B cell (primary cell): Measurements from ENCODE around the gene ST6GALNAC2. TPM values are rescaled to one million over a fixed set of nuclear protein-coding genes. Genes with fewer than 3 reads are reported as not detected.
A peak's percentile ranks its signal among the peaks of the same experiment; 100 is the strongest.
"Not testable (repeated sequence)": the region's sequence is repeated elsewhere in the genome, so short reads cannot be mapped to it uniquely, and the experiment has no call there.

Experiments
- ATAC-seq: fragments of 200-7000 bp; cut with Tn5 transposase; one replicate; pipeline ENCODE4 v1.10.0; 2021; ENCODE audit warnings: low read depth, mild to moderate bottlenecking, moderate number of reproducible peaks, moderate library complexity
- CTCF ChIA-PET: fragments of 350-600 bp; sonication (Branson Sonifier 250); formaldehyde crosslinking; loops from one replicate; lab custom pipeline; 2021; ENCODE audit warnings: antibody characterized with exemption, inconsistent platforms; lab: Charles Lee
- POLR2A ChIA-PET: fragments of 350-600 bp; sonication (Branson Sonifier 250); formaldehyde crosslinking; loops from one replicate; lab custom pipeline; 2021; ENCODE audit warnings: antibody characterized with exemption; lab: Charles Lee
- DNase-seq: peaks from one replicate; pipeline ENCODE4 v3.0.0; 2013
- H2AFZ ChIP-seq: 2 replicates; pipeline ENCODE4 v1.6.1; 2012; ENCODE audit warnings: mild to moderate bottlenecking, low read depth, low read length; ENCODE audit not compliant: insufficient read depth, poor library complexity, severe bottlenecking
- H3K27ac ChIP-seq, 2 donors: 1 replicate in 1 of 2; 2 replicates in 1 of 2; pipeline ENCODE4 v1.5.1; 2012 to 2013; ENCODE audit warnings: low read length in 2 of 2, mild to moderate bottlenecking in 2 of 2, moderate library complexity in 1 of 2
- H3K27me3 ChIP-seq, 4 experiments: fragments of 200-600 bp in 1 of 4; sonication (generic) in 1 of 4; replicated peaks in 1 of 4; 1 replicate in 2 of 4; 2 replicates in 2 of 4; pipeline versions ENCODE4 v1.6.1 to v1.7.0; 2013 to 2016; ENCODE audit warnings: low read length in 3 of 4, mild to moderate bottlenecking in 2 of 4, mixed read lengths in 1 of 4, moderate library complexity in 1 of 4; ENCODE audit not compliant: insufficient read depth in 4 of 4, control insufficient read depth in 3 of 4; ENCODE audit errors: control extremely low read depth in 1 of 4
- H3K36me3 ChIP-seq, 2 experiments: replicated peaks in 1 of 2; 1 replicate in 1 of 2; 2 replicates in 1 of 2; pipeline versions ENCODE4 v1.6.1 to v1.7.1; 2013; ENCODE audit warnings: low read length in 1 of 2; ENCODE audit not compliant: insufficient read depth in 2 of 2, control insufficient read depth in 1 of 2; ENCODE audit errors: control extremely low read depth in 1 of 2, extremely low read depth in 1 of 2
- H3K4me1 ChIP-seq, 2 donors: fragments of 200-600 bp in 1 of 2; sonication (generic) in 1 of 2; 1 replicate in 1 of 2; 2 replicates in 1 of 2; pipeline versions ENCODE4 v1.5.1 to v1.6.1; 2013 to 2017; ENCODE audit warnings: low read length in 2 of 2; ENCODE audit not compliant: control insufficient read depth in 2 of 2, insufficient read depth in 2 of 2
- H3K4me2 ChIP-seq: replicated peaks from 2 replicates; pipeline ENCODE3; 2012; ENCODE audit warnings: mild to moderate bottlenecking, low read depth, low read length; ENCODE audit not compliant: poor library complexity, severe bottlenecking
- H3K4me3 ChIP-seq, 5 experiments: fragments of 200-600 bp in 1 of 5; sonication (generic) in 1 of 5; 1 replicate in 3 of 5; 2 replicates in 2 of 5; pipeline versions ENCODE4 v1.5.1 to v1.7.0; 2011 to 2016; ENCODE audit warnings: low read length in 4 of 5, mild to moderate bottlenecking in 4 of 5, low read depth in 2 of 5, control low read depth in 1 of 5, moderate library complexity in 1 of 5; ENCODE audit not compliant: insufficient read depth in 1 of 5; ENCODE audit errors: control extremely low read depth in 1 of 5, extremely low read depth in 1 of 5
- H3K79me2 ChIP-seq: fragments of 200-600 bp; sonication (generic); one replicate; pipeline ENCODE4 v1.6.0; 2016; ENCODE audit warnings: low read length; ENCODE audit not compliant: control insufficient read depth, insufficient read depth
- H3K9ac ChIP-seq: fragments of 200-600 bp; sonication (generic); 2 replicates; pipeline ENCODE4 v1.6.1; 2017; ENCODE audit warnings: mild to moderate bottlenecking, low read length, moderate library complexity
- H3K9me3 ChIP-seq, 3 donors: one replicate each; pipeline versions ENCODE4 v1.6.1 to v1.7.1; 2013; ENCODE audit warnings: low read length in 2 of 3; ENCODE audit not compliant: control insufficient read depth in 2 of 3, insufficient read depth in 1 of 3; ENCODE audit errors: control extremely low read depth in 1 of 3
- H4K20me1 ChIP-seq: 2 replicates; pipeline ENCODE4 v1.6.0; 2012; ENCODE audit warnings: mild to moderate bottlenecking, low read length; ENCODE audit not compliant: insufficient read depth, control insufficient read depth, poor library complexity, severe bottlenecking
- H3K27ac Mint-ChIP-seq: one replicate; pipeline ENCODE4 v1.8.0; 2021; ENCODE audit warnings: mixed read lengths
- H3K27me3 Mint-ChIP-seq: one replicate; pipeline ENCODE4 v1.8.0; 2021; ENCODE audit warnings: mixed read lengths
- H3K4me1 Mint-ChIP-seq: one replicate; pipeline ENCODE4 v1.8.0; 2021; ENCODE audit warnings: mixed read lengths
- H3K4me3 Mint-ChIP-seq: one replicate; pipeline ENCODE4 v1.8.0; 2021; ENCODE audit warnings: mixed read lengths
- H3K9me3 Mint-ChIP-seq: one replicate; pipeline ENCODE4 v1.8.0; 2022; ENCODE audit warnings: mixed read lengths; ENCODE audit not compliant: insufficient read depth
- EZH2 ChIP-seq: IDR thresholded peaks from 2 replicates; pipeline ENCODE4 v1.6.1; 2012; ENCODE audit warnings: borderline replicate concordance, low read depth, mild to moderate bottlenecking, moderate library complexity, low read length; ENCODE audit not compliant: insufficient read depth, poor library complexity, severe bottlenecking
- WGBS: methylation state at CpG from one replicate; pipeline ENCODE4 v1.1.5; 2013; ENCODE audit warnings: missing lambda C conversion rate; ENCODE audit not compliant: insufficient coverage; 5-methylcytosine and 5-hydroxymethylcytosine counted together
- intact Hi-C: fragments of 100-400 bp; cut with micrococcal nuclease; formaldehyde crosslinking; loops from one replicate; pipeline ENCODE4 v1.10.0; 2022
- polyA plus RNA-seq: library from polyadenylated mRNA; depleted of rRNA; stranded (reverse); fragments of >200 nt; gene quantifications from 2 replicates; pipeline ENCODE4 v1.2.3, GENCODE V29; 2012
- total RNA-seq, 2 donors: library from RNA; stranded (reverse); fragments of 120-200 nt in 1 of 2; gene quantifications; 1 replicate in 1 of 2; 2 replicates in 1 of 2; pipeline versions ENCODE4 v1.2.3 to v1.2.4, GENCODE V29; 2013 to 2022
- TF ChIP-seq, protein P1 (sequence below): fragments of 200-600 bp; IDR thresholded peaks from one replicate; pipeline ENCODE4 v1.8.0; 2022; ENCODE audit warnings: antibody characterized with exemption, mild to moderate bottlenecking

ST6GALNAC2 gene
- total and polyA plus RNA-seq, 2 donors (not counting 1 experiment from before 2014, with no cell fraction given) = 0.58 to 2.7 TPM

DNA sequence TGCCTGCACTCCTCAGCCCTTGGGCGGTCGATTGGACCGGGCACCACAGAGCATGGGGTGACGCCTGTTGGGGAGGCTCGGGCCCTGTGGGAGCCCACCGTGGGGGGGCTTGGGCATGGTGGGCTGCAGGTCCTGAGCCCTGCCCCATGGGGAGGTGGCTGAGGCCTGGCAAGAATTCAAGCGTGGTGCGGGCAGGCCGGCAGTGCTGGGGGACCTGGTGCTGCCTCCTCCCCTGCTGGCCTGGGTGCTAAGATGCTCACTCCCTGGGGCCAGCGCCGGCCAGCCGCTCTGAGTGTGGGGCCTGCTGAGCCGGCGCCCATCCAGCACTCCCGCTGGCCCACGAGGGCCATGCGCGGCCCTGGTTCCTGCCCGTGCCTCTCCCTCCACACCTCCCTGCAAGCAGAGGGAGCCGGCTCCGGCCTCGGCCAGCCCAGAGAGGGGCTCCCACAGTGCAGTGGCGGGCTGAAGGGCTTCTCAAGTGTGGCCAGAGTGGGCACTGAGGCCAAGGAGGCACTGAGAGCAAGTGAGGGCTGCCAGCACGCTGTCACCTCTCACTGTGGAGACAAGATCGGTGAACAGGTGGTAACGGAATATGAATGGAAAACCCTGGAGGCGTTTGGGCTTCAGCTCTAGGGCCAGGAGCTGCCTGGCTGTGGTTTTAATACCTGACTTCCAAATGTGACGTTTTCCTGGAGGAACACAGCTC, 29.4 kb upstream of the ST6GALNAC2 start:
- peaks cover 12% of the 10 kb centered on the region for H3K4me1 Mint-ChIP-seq
- CTCF ChIA-PET = interaction anchor here (0.5 to 6.6 kb wide), 5 partner anchors 9 to 310 kb away, joined by 3 to 38 read pairs (median 4); partner anchors contain the start of gene ST6GALNAC2
- peaks cover 4 to 5% of the 10 kb centered on the region in 2 donors for H3K4me1 ChIP-seq
- H2AFZ ChIP-seq = no peak overlapping the region
- peaks cover 0 to 9% (median 0%) of the 10 kb centered on the region in 3 donors for H3K9me3 ChIP-seq
- no peaks in the 10 kb centered on the region for H3K27me3 ChIP-seq
- no peak overlapping the region for H3K4me3 ChIP-seq
- H3K9ac ChIP-seq = no peak overlapping the region
- intact Hi-C loops = no loop called here
- no peaks in the 10 kb centered on the region for H4K20me1 ChIP-seq
- POLR2A ChIA-PET = no interaction called here
- no peaks in the 10 kb centered on the region for H3K9me3 Mint-ChIP-seq
- H3K27ac ChIP-seq = no peak overlapping the region
- no peaks in the 10 kb centered on the region for H3K79me2 ChIP-seq
- DNase-seq (no peak), ATAC-seq (no peak)
- H3K4me2 ChIP-seq = no peak overlapping the region
- TF ChIP-seq, protein P1, sequence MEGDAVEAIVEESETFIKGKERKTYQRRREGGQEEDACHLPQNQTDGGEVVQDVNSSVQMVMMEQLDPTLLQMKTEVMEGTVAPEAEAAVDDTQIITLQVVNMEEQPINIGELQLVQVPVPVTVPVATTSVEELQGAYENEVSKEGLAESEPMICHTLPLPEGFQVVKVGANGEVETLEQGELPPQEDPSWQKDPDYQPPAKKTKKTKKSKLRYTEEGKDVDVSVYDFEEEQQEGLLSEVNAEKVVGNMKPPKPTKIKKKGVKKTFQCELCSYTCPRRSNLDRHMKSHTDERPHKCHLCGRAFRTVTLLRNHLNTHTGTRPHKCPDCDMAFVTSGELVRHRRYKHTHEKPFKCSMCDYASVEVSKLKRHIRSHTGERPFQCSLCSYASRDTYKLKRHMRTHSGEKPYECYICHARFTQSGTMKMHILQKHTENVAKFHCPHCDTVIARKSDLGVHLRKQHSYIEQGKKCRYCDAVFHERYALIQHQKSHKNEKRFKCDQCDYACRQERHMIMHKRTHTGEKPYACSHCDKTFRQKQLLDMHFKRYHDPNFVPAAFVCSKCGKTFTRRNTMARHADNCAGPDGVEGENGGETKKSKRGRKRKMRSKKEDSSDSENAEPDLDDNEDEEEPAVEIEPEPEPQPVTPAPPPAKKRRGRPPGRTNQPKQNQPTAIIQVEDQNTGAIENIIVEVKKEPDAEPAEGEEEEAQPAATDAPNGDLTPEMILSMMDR = no peak
- no peak for TF ChIP-seq EZH2
- no peaks in the 10 kb centered on the region for H3K36me3 ChIP-seq
- 94% methylated on average over 19 of the region's 28 CpGs for WGBS
- peaks cover 11% of the 10 kb centered on the region for H3K27me3 Mint-ChIP-seq
- no peak overlapping the region for H3K27ac Mint-ChIP-seq
- H3K4me3 Mint-ChIP-seq = no peak overlapping the region

DNA sequence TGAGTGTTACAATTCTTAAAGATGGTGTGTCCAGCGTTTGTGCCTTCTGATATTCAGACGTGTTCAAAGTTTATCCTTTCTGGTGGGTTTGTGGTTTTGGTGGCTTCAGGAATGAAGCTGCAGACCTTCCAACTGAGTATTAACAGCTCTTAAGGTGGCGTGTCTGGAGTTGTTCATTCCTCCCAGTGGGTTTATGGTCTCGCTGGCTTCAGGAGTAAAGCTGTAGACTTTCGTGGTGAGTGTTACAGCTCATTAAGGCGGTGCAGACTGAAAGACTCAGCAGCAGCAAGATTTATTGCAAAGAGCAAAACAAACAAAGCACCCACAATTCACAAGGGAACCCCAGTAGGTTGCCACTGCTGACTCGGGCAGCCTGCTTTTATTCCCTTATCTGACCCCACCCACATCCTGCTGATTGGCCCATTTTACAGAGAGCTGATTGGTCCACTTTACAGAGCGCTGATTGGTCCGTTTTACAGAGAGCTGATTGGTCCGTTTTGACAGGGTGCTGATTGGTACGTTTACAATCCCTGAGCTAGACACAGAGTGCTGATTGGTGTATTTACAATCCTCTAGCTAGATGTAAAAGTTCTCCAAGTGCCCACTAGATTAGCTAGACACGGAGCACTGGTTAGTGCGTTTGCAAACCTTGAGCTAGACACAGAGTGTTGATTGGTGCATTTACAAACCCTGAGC, 28.6 kb upstream of the ST6GALNAC2 start:
- 45% methylated on average over 12 of the region's 13 CpGs for WGBS
- H3K79me2 ChIP-seq, H3K9me3 Mint-ChIP-seq, DNase-seq, H4K20me1 ChIP-seq, H3K27me3 ChIP-seq, H3K4me2 ChIP-seq, POLR2A ChIA-PET, H3K4me1 ChIP-seq, H3K4me3 Mint-ChIP-seq, H3K9ac ChIP-seq, H3K27ac Mint-ChIP-seq, H3K4me3 ChIP-seq, intact Hi-C loops, H3K36me3 ChIP-seq, H3K9me3 ChIP-seq, H3K27ac ChIP-seq: not testable (repeated sequence)
- peaks cover 12% of the 10 kb centered on the region for H3K27me3 Mint-ChIP-seq
- ATAC-seq = peak; percentile 33
- CTCF ChIA-PET = interaction anchor here (0.9 to 6.6 kb wide), 3 partner anchors 10 to 91 kb away, joined by 3 to 38 read pairs (median 4); no protein-coding TSS in a partner anchor
- peaks cover 12% of the 10 kb centered on the region for H3K4me1 Mint-ChIP-seq
- peak overlapping the region; percentile 41 for H2AFZ ChIP-seq
